Stimulated activated effector memory CD8-positive, alpha-beta T cell treated with anti-CD3 and anti-CD28 coated beads, Interleukin-12 subunit alpha, Interleukin-12 subunit beta, amount 100 ng/mL, for 72 hours (primary cell): Measurements from ENCODE around the gene PREP.

ENCODE experiments used
- ATAC-seq: fragments of 150-1000 bp; cut with Tn5 transposase; 2 replicates; pipeline ENCODE4 v1.10.0; 2021
- DNase-seq, 2 donors: peaks; one replicate each; pipeline ENCODE4 v3.0.0; 2021 to 2022; ENCODE audit warnings: low spot score in 2 of 2
- H3K27ac Mint-ChIP-seq: one replicate; pipeline ENCODE4 v1.8.0; 2022; ENCODE audit warnings: mild to moderate bottlenecking, mixed read lengths
- H3K36me3 Mint-ChIP-seq: one replicate; pipeline ENCODE4 v1.8.0; 2022; ENCODE audit warnings: mild to moderate bottlenecking, mixed read lengths
- H3K4me1 Mint-ChIP-seq: one replicate; pipeline ENCODE4 v1.8.0; 2022; ENCODE audit warnings: mixed read lengths
- H3K4me3 Mint-ChIP-seq: one replicate; pipeline ENCODE4 v1.8.0; 2022; ENCODE audit warnings: mild to moderate bottlenecking, mixed read lengths
- H3K9me3 Mint-ChIP-seq: one replicate; pipeline ENCODE4 v1.8.0; 2022; ENCODE audit warnings: mixed read lengths

Gene PREP

DNA sequence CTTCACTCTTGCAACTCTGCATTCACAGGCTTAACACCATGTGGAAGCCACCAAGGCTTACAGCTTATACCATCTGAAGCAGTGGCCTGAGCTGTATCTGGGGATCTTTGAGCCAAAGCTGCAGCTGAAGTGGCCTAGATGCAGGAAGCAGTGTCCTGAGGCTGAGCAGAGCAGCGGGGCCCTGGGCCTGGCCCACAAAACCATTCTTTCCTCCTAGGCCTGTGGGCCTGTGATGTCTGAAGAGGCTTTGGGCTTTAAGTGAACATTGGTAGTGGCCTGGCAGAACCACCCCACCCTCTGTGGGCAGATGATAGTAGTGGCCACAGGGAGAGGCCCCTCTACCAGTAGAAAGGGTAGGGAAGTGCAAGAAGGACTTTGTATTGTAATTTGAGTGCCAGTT is 6.9 kb upstream of the PREP start:
- H3K27ac Mint-ChIP-seq = no peak overlapping the region
- H3K4me3 Mint-ChIP-seq = no peak overlapping the region
- no peaks in the 10 kb centered on the region for H3K36me3 Mint-ChIP-seq
- DNase-seq = no peak
- H3K4me1 Mint-ChIP-seq = peaks cover 4% of the 10 kb centered on the region
- no peak for ATAC-seq
- H3K9me3 Mint-ChIP-seq = no peaks in the 10 kb centered on the region

DNA sequence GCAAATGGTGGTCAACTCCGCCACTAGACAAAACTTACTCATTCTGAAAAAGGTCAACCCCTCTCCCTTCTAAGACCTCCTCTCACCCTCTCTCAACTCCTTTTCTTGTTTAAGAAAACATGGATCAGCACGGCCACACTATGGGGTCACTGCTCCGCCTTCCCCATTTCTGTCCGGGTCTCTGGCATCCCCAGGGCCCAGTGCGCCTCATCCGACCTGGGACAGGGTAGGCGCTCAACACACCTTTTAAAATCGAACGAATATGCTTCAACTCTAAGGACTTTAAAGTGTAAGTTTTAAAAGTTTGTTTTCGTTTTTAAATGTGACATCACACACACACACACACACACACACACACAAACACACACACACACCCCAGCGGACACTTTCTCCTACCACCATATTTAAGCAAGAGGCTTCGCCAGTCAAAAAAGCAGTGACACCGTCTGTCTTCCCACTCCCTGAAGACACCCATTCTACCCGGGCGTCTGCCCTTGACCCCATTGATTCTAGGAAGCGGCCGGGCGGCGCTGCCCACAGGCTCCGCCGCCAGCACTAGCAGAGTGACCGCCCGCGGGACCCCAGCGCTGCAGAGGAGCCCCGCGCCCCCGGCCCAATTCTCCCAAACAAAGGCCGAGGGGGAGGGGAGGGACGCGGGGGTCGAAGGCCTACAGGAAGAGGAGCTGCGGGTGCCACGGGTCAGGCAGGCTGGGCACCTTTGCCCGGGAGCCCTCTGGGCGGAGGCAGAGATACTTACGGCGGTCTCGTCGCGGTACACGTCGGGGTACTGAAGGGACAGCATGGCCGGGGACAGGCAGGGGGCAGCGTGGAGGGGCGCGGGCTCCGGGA is 568 bp downstream of the PREP start:
- Mint-ChIP-seq H3K27ac (peak overlapping the region; percentile 89), H3K4me1 (peaks cover 68% of the 10 kb centered on the region), H3K4me3 (peak overlapping the region; percentile 90), H3K9me3 (no peaks in the 10 kb centered on the region), H3K36me3 (peaks cover 6% of the 10 kb centered on the region)
- ATAC-seq = peak; percentile 67
- no peak for DNase-seq

DNA sequence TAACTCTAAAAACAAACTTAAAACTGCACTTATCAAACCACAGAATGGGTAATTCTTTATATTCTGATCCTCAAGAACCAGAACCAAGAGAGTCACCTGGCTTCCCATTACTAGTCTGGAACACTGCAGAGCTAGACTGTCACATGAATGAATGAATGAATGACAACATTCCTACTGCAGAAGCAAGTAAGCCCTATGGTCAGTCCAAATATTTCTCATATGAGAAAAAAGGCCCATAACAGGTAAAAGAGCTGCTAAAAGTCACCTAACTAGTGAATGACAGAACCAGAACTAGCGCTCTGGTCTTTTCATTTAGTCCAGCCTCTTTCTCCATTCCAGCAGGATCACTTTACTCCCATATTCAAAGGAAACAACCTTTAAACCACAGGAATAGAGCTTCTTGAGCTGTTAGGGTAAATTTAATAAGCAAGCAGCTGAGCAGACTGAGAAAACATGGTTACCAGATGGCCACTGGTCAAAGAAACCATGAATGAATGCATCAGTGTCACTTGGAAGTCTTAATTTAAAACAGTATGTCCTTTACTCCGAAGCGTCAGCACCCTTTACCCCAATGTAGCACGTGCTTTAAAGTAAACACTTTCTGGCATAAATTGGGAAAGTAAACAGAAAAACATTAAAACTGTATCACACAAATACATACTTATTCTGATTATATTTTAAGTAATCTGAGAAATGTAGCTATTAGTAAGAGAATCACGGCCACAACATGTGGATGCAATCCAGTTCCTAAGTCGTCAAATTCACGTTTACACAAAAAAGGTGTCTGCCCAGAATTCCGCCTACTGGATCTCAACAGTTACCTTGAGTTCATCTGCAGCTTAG is 1.4 kb downstream of the PREP start:
- DNase-seq = no peak
- Mint-ChIP-seq H3K36me3 (peaks cover 14% of the 10 kb centered on the region), H3K4me1 (peaks cover 68% of the 10 kb centered on the region), H3K4me3 (peak overlapping the region; percentile 90), H3K9me3 (no peaks in the 10 kb centered on the region), H3K27ac (peak overlapping the region; percentile 89)
- no peak for ATAC-seq

- Mint-ChIP-seq H3K27ac (no peak overlapping the region), H3K4me3 (peak overlapping the region; percentile 90), H3K4me1 (peaks cover 76% of the 10 kb centered on the region), H3K36me3 (peaks cover 24% of the 10 kb centered on the region), H3K9me3 (no peaks in the 10 kb centered on the region)
- no peak for DNase-seq
- no peak for ATAC-seq
Observed at GRCh38 chr6:105400501-105400900, 2.4 kb downstream of the PREP start.

DNA sequence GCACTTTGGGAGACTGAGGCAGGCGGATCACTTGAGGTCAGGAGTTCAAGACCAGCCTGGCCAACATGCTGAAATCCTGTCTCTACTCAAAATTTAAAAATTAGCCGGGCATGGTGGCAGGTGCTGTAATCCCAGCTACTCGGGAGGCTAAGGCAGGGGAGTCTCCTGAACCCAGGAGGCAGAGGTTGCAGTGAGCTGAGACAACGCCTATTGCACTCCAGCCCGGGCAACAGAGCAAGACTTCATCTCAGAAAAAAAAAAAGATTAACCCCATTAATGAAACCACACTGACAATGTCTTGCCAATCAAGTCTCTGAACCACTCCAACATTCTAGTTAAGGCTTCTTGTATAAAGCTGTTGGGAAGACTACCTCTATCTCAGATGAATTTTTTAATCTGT is 4.0 kb downstream of the PREP start:
- Mint-ChIP-seq H3K4me1 (peaks cover 63% of the 10 kb centered on the region), H3K27ac (peak overlapping the region; percentile 55), H3K9me3 (no peaks in the 10 kb centered on the region), H3K4me3 (peak overlapping the region; percentile 25), H3K36me3 (peaks cover 41% of the 10 kb centered on the region)
- DNase-seq = no peak
- no peak for ATAC-seq

DNA sequence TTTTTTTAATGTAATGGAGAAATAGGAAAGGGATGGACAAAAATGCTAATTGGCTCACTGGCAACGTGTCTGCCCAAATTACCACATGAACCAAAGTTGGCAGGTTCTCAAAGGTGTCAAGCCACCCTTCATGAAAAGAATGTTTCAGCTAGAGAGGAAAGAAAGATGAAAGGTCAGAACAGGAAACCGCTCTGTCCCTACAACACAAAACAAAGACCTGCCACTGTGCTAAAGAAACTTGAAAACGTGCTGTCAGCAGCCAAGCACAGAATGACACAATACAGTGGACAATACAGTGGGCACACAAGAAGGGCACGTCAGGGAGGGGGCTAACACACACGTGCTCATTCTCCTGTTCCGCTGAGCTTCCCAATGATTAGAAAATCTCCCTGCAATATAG is 4.9 kb downstream of the PREP start:
- ATAC-seq (no peak), DNase-seq (no peak)
- Mint-ChIP-seq H3K4me3 (peak overlapping the region; percentile 25), H3K4me1 (peaks cover 56% of the 10 kb centered on the region), H3K27ac (peak overlapping the region; percentile 55), H3K9me3 (no peaks in the 10 kb centered on the region), H3K36me3 (peaks cover 44% of the 10 kb centered on the region)

DNA sequence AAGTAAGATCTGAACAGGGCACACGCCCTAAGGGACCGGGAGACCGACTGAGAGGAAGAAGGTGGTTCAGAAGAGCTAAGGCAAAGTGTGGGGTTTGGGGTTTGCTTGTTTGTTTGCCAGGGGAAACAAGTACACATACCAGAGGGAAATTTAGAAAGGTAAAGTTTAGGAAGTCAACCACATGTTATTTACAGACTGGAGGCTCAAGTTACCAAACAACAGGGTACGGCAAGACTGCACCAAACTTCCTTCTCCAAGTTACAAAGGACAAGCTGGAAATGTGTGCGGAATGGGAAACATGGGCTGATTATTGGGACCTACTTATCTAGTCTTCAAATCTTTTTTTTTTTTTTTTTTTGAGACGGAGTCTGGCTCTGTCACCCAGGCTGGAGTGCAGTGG is 11.2 kb downstream of the PREP start:
- H3K4me3 Mint-ChIP-seq = no peak overlapping the region
- peaks cover 22% of the 10 kb centered on the region for H3K4me1 Mint-ChIP-seq
- DNase-seq (no peak), ATAC-seq (no peak)
- H3K36me3 Mint-ChIP-seq = peaks cover 67% of the 10 kb centered on the region
- H3K9me3 Mint-ChIP-seq = no peaks in the 10 kb centered on the region
- H3K27ac Mint-ChIP-seq = no peak overlapping the region

- Mint-ChIP-seq H3K27ac (no peak overlapping the region), H3K4me3 (no peak overlapping the region), H3K4me1 (peaks cover 25% of the 10 kb centered on the region), H3K36me3 (peaks cover 65% of the 10 kb centered on the region), H3K9me3 (no peaks in the 10 kb centered on the region)
- ATAC-seq (no peak), DNase-seq (no peak)
Observed at GRCh38 chr6:105389543-105389942, 13.3 kb downstream of the PREP start.

GRCh38 chr6:105388392-105388791 is 14.5 kb downstream of the PREP start:
- H3K9me3 Mint-ChIP-seq = no peaks in the 10 kb centered on the region
- H3K36me3 Mint-ChIP-seq = peaks cover 63% of the 10 kb centered on the region
- ATAC-seq = no peak
- no peak for DNase-seq
- H3K4me1 Mint-ChIP-seq = peaks cover 36% of the 10 kb centered on the region
- no peak overlapping the region for H3K27ac Mint-ChIP-seq
- H3K4me3 Mint-ChIP-seq = no peak overlapping the region

GRCh38 chr6:105384004-105384403 is 18.9 kb downstream of the PREP start:
- ATAC-seq (no peak), DNase-seq (no peak)
- Mint-ChIP-seq H3K4me1 (peaks cover 51% of the 10 kb centered on the region), H3K4me3 (no peak overlapping the region), H3K27ac (no peak overlapping the region), H3K36me3 (peaks cover 52% of the 10 kb centered on the region), H3K9me3 (no peaks in the 10 kb centered on the region)

GRCh38 chr6:105382958-105383357 is 19.9 kb downstream of the PREP start:
- no peak for ATAC-seq
- H3K4me3 Mint-ChIP-seq = no peak overlapping the region
- H3K36me3 Mint-ChIP-seq = peaks cover 57% of the 10 kb centered on the region
- no peak for DNase-seq
- peak overlapping the region; percentile 63 for H3K27ac Mint-ChIP-seq
- H3K9me3 Mint-ChIP-seq = no peaks in the 10 kb centered on the region
- H3K4me1 Mint-ChIP-seq = peaks cover 52% of the 10 kb centered on the region

- H3K4me1 Mint-ChIP-seq = peaks cover 57% of the 10 kb centered on the region
- H3K27ac Mint-ChIP-seq = peak overlapping the region; percentile 63
- ATAC-seq (no peak), DNase-seq (no peak)
- H3K36me3 Mint-ChIP-seq = peaks cover 60% of the 10 kb centered on the region
- no peaks in the 10 kb centered on the region for H3K9me3 Mint-ChIP-seq
- no peak overlapping the region for H3K4me3 Mint-ChIP-seq
Observed at GRCh38 chr6:105382496-105382895, 20.4 kb downstream of the PREP start.

DNA sequence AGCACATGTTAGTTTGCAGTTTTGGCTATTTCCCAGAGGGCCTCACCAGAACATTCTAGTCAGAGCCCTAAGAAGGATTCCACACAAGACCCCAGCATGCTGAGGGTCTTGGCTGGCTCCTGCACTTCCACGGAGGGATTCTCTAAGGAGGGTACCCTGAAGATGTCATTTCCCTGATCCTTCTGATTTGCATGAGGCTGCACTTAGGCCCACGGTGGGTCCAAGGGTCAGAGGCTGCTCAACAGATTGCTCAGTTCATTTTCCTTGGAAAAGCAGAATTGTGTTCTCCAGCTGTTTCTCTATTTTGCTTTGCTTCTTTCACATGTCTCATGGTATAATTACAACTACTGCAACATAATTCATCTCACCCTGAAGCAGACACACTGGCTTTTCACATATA is 22.2 kb downstream of the PREP start:
- H3K4me3 Mint-ChIP-seq = no peak overlapping the region
- DNase-seq = no peak
- H3K27ac Mint-ChIP-seq = no peak overlapping the region
- H3K36me3 Mint-ChIP-seq = peaks cover 54% of the 10 kb centered on the region
- ATAC-seq = no peak
- H3K4me1 Mint-ChIP-seq = peaks cover 49% of the 10 kb centered on the region
- H3K9me3 Mint-ChIP-seq = no peaks in the 10 kb centered on the region

GRCh38 chr6:105375797-105376196 is 27.1 kb downstream of the PREP start:
- DNase-seq (no peak), ATAC-seq (no peak)
- Mint-ChIP-seq H3K36me3 (peaks cover 68% of the 10 kb centered on the region), H3K4me1 (peaks cover 21% of the 10 kb centered on the region), H3K27ac (no peak overlapping the region), H3K4me3 (no peak overlapping the region), H3K9me3 (no peaks in the 10 kb centered on the region)

DNA sequence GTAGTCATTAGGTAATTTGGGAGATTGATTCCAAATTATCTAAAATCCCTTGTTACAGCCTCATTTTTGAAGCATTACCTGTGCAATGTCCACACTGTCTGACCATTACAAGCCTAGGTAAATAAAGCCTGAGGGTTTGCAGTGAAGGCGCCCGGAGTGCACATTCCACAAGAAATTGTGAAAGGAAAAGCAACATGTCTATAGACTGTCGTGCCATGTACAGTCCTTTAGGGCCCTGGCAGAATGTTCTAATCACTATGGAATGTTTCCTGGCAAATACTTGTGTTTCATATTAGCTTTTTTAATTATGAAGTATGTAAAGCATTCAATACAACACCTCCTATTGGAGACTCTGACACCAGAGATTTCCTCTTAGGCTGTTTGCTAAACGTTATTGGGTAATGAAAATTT is 28.9 kb downstream of the PREP start:
- Mint-ChIP-seq H3K4me1 (peaks cover 6% of the 10 kb centered on the region), H3K36me3 (peaks cover 79% of the 10 kb centered on the region)
- no peak for DNase-seq

DNA sequence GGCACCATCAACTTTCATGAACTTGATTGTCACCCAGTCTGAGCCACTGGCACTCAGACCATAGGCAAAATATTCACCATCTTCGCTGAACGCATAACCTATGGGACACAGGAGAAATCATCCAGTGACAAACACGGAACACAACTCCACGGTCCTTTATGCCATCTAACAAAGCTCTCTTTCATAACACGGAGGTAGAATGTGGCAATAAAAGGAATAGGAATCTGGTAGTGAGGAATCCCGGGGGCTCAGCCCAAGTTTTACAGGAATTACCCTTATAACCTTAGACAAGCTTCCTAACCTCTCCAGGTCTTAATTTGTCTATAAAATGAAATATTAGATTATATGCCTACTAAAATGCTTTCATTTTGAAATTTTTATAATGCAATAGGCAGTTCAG is 29.4 kb downstream of the PREP start:
- no peaks in the 10 kb centered on the region for H3K9me3 Mint-ChIP-seq
- H3K4me1 Mint-ChIP-seq = peaks cover 6% of the 10 kb centered on the region
- ATAC-seq = no peak
- no peak overlapping the region for H3K4me3 Mint-ChIP-seq
- H3K27ac Mint-ChIP-seq = no peak overlapping the region
- no peak for DNase-seq
- H3K36me3 Mint-ChIP-seq = peaks cover 84% of the 10 kb centered on the region

More for the DNA sequence above, 28.9 kb downstream of the PREP start:
- no peaks in the 10 kb centered on the region for H3K9me3 Mint-ChIP-seq
- H3K4me3 Mint-ChIP-seq = no peak overlapping the region
- no peak for ATAC-seq
- H3K27ac Mint-ChIP-seq = no peak overlapping the region
